BLaER1 (cell line): ENCODE results near the gene C10orf71.
A peak's percentile ranks its signal among the peaks of the same experiment; 100 is the strongest.

Source experiments
- H3K27ac ChIP-seq: shearing (Covaris generic); formaldehyde crosslinking; 2 replicates; pipeline ENCODE4 v1.8.1; 2022
- H3K27me3 ChIP-seq: shearing (Covaris generic); formaldehyde crosslinking; 2 replicates; pipeline ENCODE4 v1.8.1; 2022
- H3K36me3 ChIP-seq: shearing (Covaris generic); formaldehyde crosslinking; 2 replicates; pipeline ENCODE4 v1.8.1; 2022
- H3K4me1 ChIP-seq: shearing (Covaris generic); formaldehyde crosslinking; 2 replicates; pipeline ENCODE4 v1.8.1; 2022
- H3K4me2 ChIP-seq: shearing (Covaris generic); formaldehyde crosslinking; 2 replicates; pipeline ENCODE4 v1.8.1; 2022
- H3K4me3 ChIP-seq: shearing (Covaris generic); formaldehyde crosslinking; 2 replicates; pipeline ENCODE4 v1.8.1; 2022
- H3K9ac ChIP-seq: shearing (Covaris generic); formaldehyde crosslinking; 2 replicates; pipeline ENCODE4 v1.8.1; 2022
- H3K9me3 ChIP-seq: shearing (Covaris generic); formaldehyde crosslinking; 2 replicates; pipeline ENCODE4 v1.8.1; 2022
- H4K20me1 ChIP-seq: shearing (Covaris generic); formaldehyde crosslinking; 2 replicates; pipeline ENCODE4 v1.8.1; 2022
- Cebpa-rat ChIP-seq: shearing (Covaris generic); IDR thresholded peaks from 2 replicates; pipeline ENCODE4 v1.8.1; 2022

C10orf71 gene

GRCh38 chr10:49273626-49274025 is 25.3 kb upstream of the C10orf71 start:
- H3K27ac ChIP-seq, result no peak overlapping the region
- no peak overlapping the region for H3K9ac ChIP-seq
- peaks cover 32% of the 10 kb centered on the region for H3K4me1 ChIP-seq
- H3K27me3 ChIP-seq, result no peaks in the 10 kb centered on the region
- no peak overlapping the region for H3K4me3 ChIP-seq
- peak overlapping the region; percentile 89 for H3K4me2 ChIP-seq
- H4K20me1 ChIP-seq, result peaks cover 16% of the 10 kb centered on the region
- H3K9me3 ChIP-seq, result no peaks in the 10 kb centered on the region
- no peaks in the 10 kb centered on the region for H3K36me3 ChIP-seq
- no peak for TF ChIP-seq Cebpa-rat

- Histone ChIP-seq H3K9ac (no peak overlapping the region), H3K27ac (no peak overlapping the region), H3K36me3 (no peaks in the 10 kb centered on the region), H3K4me2 (no peak overlapping the region), H4K20me1 (peaks cover 16% of the 10 kb centered on the region), H3K4me3 (no peak overlapping the region), H3K27me3 (no peaks in the 10 kb centered on the region), H3K9me3 (no peaks in the 10 kb centered on the region), H3K4me1 (peaks cover 34% of the 10 kb centered on the region)
- TF ChIP-seq Cebpa-rat, result no peak
Observed at GRCh38 chr10:49274886-49275285, 24.1 kb upstream of the C10orf71 start.

- no peak overlapping the region for H3K4me3 ChIP-seq
- peaks cover 16% of the 10 kb centered on the region for H4K20me1 ChIP-seq
- no peak for TF ChIP-seq Cebpa-rat
- H3K9ac ChIP-seq, result no peak overlapping the region
- no peak overlapping the region for H3K27ac ChIP-seq
- no peaks in the 10 kb centered on the region for H3K9me3 ChIP-seq
- H3K4me2 ChIP-seq, result no peak overlapping the region
- H3K36me3 ChIP-seq, result no peaks in the 10 kb centered on the region
- H3K27me3 ChIP-seq, result no peaks in the 10 kb centered on the region
- H3K4me1 ChIP-seq, result peaks cover 38% of the 10 kb centered on the region
Observed at GRCh38 chr10:49275896-49276295, 23.1 kb upstream of the C10orf71 start.

- no peak overlapping the region for H3K27ac ChIP-seq
- no peaks in the 10 kb centered on the region for H3K36me3 ChIP-seq
- no peaks in the 10 kb centered on the region for H3K27me3 ChIP-seq
- no peaks in the 10 kb centered on the region for H3K9me3 ChIP-seq
- no peak overlapping the region for H3K4me3 ChIP-seq
- H3K9ac ChIP-seq, result no peak overlapping the region
- no peak overlapping the region for H3K4me2 ChIP-seq
- peaks cover 16% of the 10 kb centered on the region for H4K20me1 ChIP-seq
- no peak for TF ChIP-seq Cebpa-rat
- H3K4me1 ChIP-seq, result peaks cover 31% of the 10 kb centered on the region
Observed at GRCh38 chr10:49276596-49276995, 22.4 kb upstream of the C10orf71 start.

- H3K4me1 ChIP-seq, result peaks cover 17% of the 10 kb centered on the region
- no peak for TF ChIP-seq Cebpa-rat
- H3K36me3 ChIP-seq, result no peaks in the 10 kb centered on the region
- no peaks in the 10 kb centered on the region for H3K27me3 ChIP-seq
- H3K9me3 ChIP-seq, result no peaks in the 10 kb centered on the region
- peaks cover 7% of the 10 kb centered on the region for H4K20me1 ChIP-seq
- H3K4me3 ChIP-seq, result no peak overlapping the region
- no peak overlapping the region for H3K4me2 ChIP-seq
- no peak overlapping the region for H3K9ac ChIP-seq
- no peak overlapping the region for H3K27ac ChIP-seq
Observed at GRCh38 chr10:49277973-49278372, 21.0 kb upstream of the C10orf71 start.

GRCh38 chr10:49278497-49278981 is 20.4 kb upstream of the C10orf71 start:
- Histone ChIP-seq H4K20me1 (peaks cover 1% of the 10 kb centered on the region; the same call in 1 of the 2 replicates), H3K27ac (no peak overlapping the region), H3K9ac (no peak overlapping the region), H3K9me3 (no peaks in the 10 kb centered on the region), H3K4me2 (no peak overlapping the region), H3K4me1 (peaks cover 12% of the 10 kb centered on the region), H3K4me3 (no peak overlapping the region), H3K36me3 (no peaks in the 10 kb centered on the region), H3K27me3 (no peaks in the 10 kb centered on the region)
- no peak for TF ChIP-seq Cebpa-rat

- no peak overlapping the region for H3K9ac ChIP-seq
- no peaks in the 10 kb centered on the region for H3K36me3 ChIP-seq
- H3K4me2 ChIP-seq, result no peak overlapping the region
- H4K20me1 ChIP-seq, result no peaks in the 10 kb centered on the region
- H3K27me3 ChIP-seq, result no peaks in the 10 kb centered on the region
- H3K4me3 ChIP-seq, result no peak overlapping the region
- no peak for TF ChIP-seq Cebpa-rat
- no peak overlapping the region for H3K27ac ChIP-seq
- H3K4me1 ChIP-seq, result peaks cover 6% of the 10 kb centered on the region; the same call in 1 of the 2 replicates
- H3K9me3 ChIP-seq, result no peaks in the 10 kb centered on the region
Observed at GRCh38 chr10:49279015-49279880, 19.7 kb upstream of the C10orf71 start.

- Histone ChIP-seq H3K4me1 (peaks cover 6% of the 10 kb centered on the region; the same call in 1 of the 2 replicates), H3K4me3 (no peak overlapping the region), H3K4me2 (no peak overlapping the region), H4K20me1 (no peaks in the 10 kb centered on the region), H3K36me3 (no peaks in the 10 kb centered on the region), H3K27me3 (no peaks in the 10 kb centered on the region), H3K9me3 (no peaks in the 10 kb centered on the region), H3K27ac (no peak overlapping the region), H3K9ac (no peak overlapping the region)
- TF ChIP-seq Cebpa-rat, result no peak
Observed at GRCh38 chr10:49280001-49280408, 19.0 kb upstream of the C10orf71 start.

GRCh38 chr10:49281461-49281860 is 17.5 kb upstream of the C10orf71 start:
- no peak overlapping the region for H3K4me2 ChIP-seq
- no peak overlapping the region for H3K9ac ChIP-seq
- H3K4me1 ChIP-seq, result peaks cover 6% of the 10 kb centered on the region; the same call in 1 of the 2 replicates
- no peaks in the 10 kb centered on the region for H3K36me3 ChIP-seq
- H3K9me3 ChIP-seq, result no peaks in the 10 kb centered on the region
- no peak overlapping the region for H3K4me3 ChIP-seq
- no peaks in the 10 kb centered on the region for H3K27me3 ChIP-seq
- no peak for TF ChIP-seq Cebpa-rat
- H4K20me1 ChIP-seq, result no peaks in the 10 kb centered on the region
- H3K27ac ChIP-seq, result no peak overlapping the region

- H3K4me2 ChIP-seq, result no peak overlapping the region
- no peaks in the 10 kb centered on the region for H3K36me3 ChIP-seq
- no peak overlapping the region for H3K27ac ChIP-seq
- H3K9ac ChIP-seq, result no peak overlapping the region
- peaks cover 6% of the 10 kb centered on the region; the same call in 1 of the 2 replicates for H3K4me1 ChIP-seq
- H3K27me3 ChIP-seq, result no peaks in the 10 kb centered on the region
- H4K20me1 ChIP-seq, result no peaks in the 10 kb centered on the region
- no peak overlapping the region for H3K4me3 ChIP-seq
- no peaks in the 10 kb centered on the region for H3K9me3 ChIP-seq
- TF ChIP-seq Cebpa-rat, result no peak
Observed at GRCh38 chr10:49282306-49282705, 16.7 kb upstream of the C10orf71 start.
